H1 (cell line): Measurements from ENCODE around the gene ULBP1. TPM values are rescaled to one million over a fixed set of nuclear protein-coding genes. Genes with fewer than 3 reads are reported as not detected.

Source experiments
- CHD7 ChIP-seq: fragments of 300-600 bp; sonication (generic); IDR thresholded peaks from 2 replicates; pipeline ENCODE4 v1.7.1; 2012; ENCODE audit warnings: low read length, moderate library complexity, mild to moderate bottlenecking, inconsistent platforms; ENCODE audit not compliant: insufficient replicate concordance
- EGR1 ChIP-seq: IDR thresholded peaks from 2 replicates; pipeline ENCODE4 v1.6.1; 2011; ENCODE audit warnings: low read depth, low read length, borderline replicate concordance
- HDAC2 ChIP-seq, 2 experiments: fragments of 300-600 bp in 1 of 2; sonication (generic) in 1 of 2; IDR thresholded peaks; 2 replicates each; pipeline ENCODE4 v1.6.1; 2011 to 2012; ENCODE audit warnings: low read depth in 2 of 2, low read length in 2 of 2, mild to moderate bottlenecking in 2 of 2, moderate library complexity in 2 of 2, borderline replicate concordance in 1 of 2, inconsistent platforms in 1 of 2
- MAX ChIP-seq: IDR thresholded peaks from 2 replicates; pipeline ENCODE4 v1.6.1; 2012; ENCODE audit warnings: inconsistent platforms
- NANOG ChIP-seq: IDR thresholded peaks from 2 replicates; pipeline ENCODE4 v1.6.1; 2011; ENCODE audit warnings: low read length, low read depth, mild to moderate bottlenecking, inconsistent platforms; ENCODE audit not compliant: insufficient read depth, poor library complexity, severe bottlenecking
- RAD21 ChIP-seq, 2 experiments: IDR thresholded peaks in 1 of 2; conservative IDR thresholded peaks in 1 of 2; 2 replicates each; pipeline ENCODE4 v1.6.1; 2011; ENCODE audit warnings: low read depth in 2 of 2, low read length in 2 of 2, improper control_type of control experiment in 1 of 2, inconsistent platforms in 1 of 2, mild to moderate bottlenecking in 1 of 2, moderate library complexity in 1 of 2
- SAP30 ChIP-seq: fragments of 300-600 bp; sonication (generic); IDR thresholded peaks from 2 replicates; pipeline ENCODE4 v1.7.1; 2012; ENCODE audit warnings: low read length, moderate library complexity, mild to moderate bottlenecking, inconsistent platforms; ENCODE audit not compliant: insufficient read depth, insufficient replicate concordance
- SIRT6 ChIP-seq: IDR thresholded peaks from one replicate; pipeline ENCODE4 v1.7.1; 2012; ENCODE audit warnings: low read length, inconsistent platforms
- SRF ChIP-seq: IDR thresholded peaks from 2 replicates; pipeline ENCODE4 v1.6.1; 2011; ENCODE audit warnings: mild to moderate bottlenecking, low read depth, low read length, moderate library complexity
- TEAD4 ChIP-seq: IDR thresholded peaks from 2 replicates; pipeline ENCODE4 v1.6.1; 2012; ENCODE audit warnings: low read depth, low read length, inconsistent platforms, mixed read lengths
- polyA plus RNA-seq, 7 experiments: library from polyadenylated mRNA; depleted of rRNA in 3 of 7; stranded (reverse) in 5 of 7; unstranded in 2 of 7; fragments of >200 nt in 5 of 7; fragments of 200-250 nt in 2 of 7; gene quantifications; 1 replicate in 5 of 7; 2 replicates in 1 of 7; 4 replicates in 1 of 7; pipeline versions ENCODE4 v1.2.1 to v1.2.3, GENCODE V29; 2011 to 2013; ENCODE audit warnings: missing spikeins in 2 of 7, mixed read lengths in 2 of 7
- total RNA-seq: library from RNA; stranded (reverse); fragmentation: NEBNext Ultra II Directional; extraction: Animal tissue kit (Norgen Biotek cat#: 25700); gene quantifications from 2 replicates; pipeline ENCODE4 v1.2.1, GENCODE V29; 2021

ULBP1 gene
- total and polyA plus RNA-seq, 2 of the 8 experiments (the other 6 are each of a cell fraction or from before 2014, with no cell fraction given) = 0.32 to 0.60 TPM

GRCh38 chr6:149969635-149970034 lies 5.9 kb downstream of the ULBP1 start (continued):
- TF ChIP-seq CHD7 (no peak), RAD21 (IDR thresholded peaks at IDR 0.05 in 1 of 2, conservative IDR thresholded peaks at IDR 0.05 in 1 of 2; ENCODE audit: low read depth in 2 of 2, low read length in 2 of 2) (no peak), SRF (no peak), SIRT6 (no peak), TEAD4 (no peak), HDAC2 (IDR thresholded peaks at IDR 0.05; ENCODE audit: borderline replicate concordance in 1 of 2, low read depth in 2 of 2, low read length in 2 of 2) (no peak), EGR1 (no peak), NANOG (no peak), SAP30 (no peak), MAX (no peak)
